HG03439 (cell line): ENCODE measurements around the gene PAOX.
A peak's percentile ranks its signal among the peaks of the same experiment; 100 is the strongest.
"Not testable (repeated sequence)": the region's sequence is repeated elsewhere in the genome, so short reads cannot be mapped to it uniquely, and the experiment has no call there.

Source experiments
- ATAC-seq: cut with Tn5 transposase; IDR thresholded peaks from one replicate; pipeline ENCODE4 v1.9.1; 2021; ENCODE audit warnings: mild to moderate bottlenecking, moderate library complexity; ENCODE audit not compliant: unreplicated experiment

Gene PAOX

GRCh38 chr10:133362846-133363245 is 16.2 kb upstream of the PAOX start:
- ATAC-seq, result no peak

GRCh38 chr10:133364645-133365431 is 14.2 kb upstream of the PAOX start:
- ATAC-seq, result no peak

- ATAC-seq, result no peak
Observed at GRCh38 chr10:133365461-133366129, 13.5 kb upstream of the PAOX start.

GRCh38 chr10:133366130-133366478 is 13.0 kb upstream of the PAOX start:
- ATAC-seq, result no peak

GRCh38 chr10:133366751-133367150 is 12.3 kb upstream of the PAOX start:
- no peak for ATAC-seq

GRCh38 chr10:133367461-133367860 is 11.6 kb upstream of the PAOX start:
- ATAC-seq, result not testable (repeated sequence)

GRCh38 chr10:133368153-133368552 is 10.9 kb upstream of the PAOX start:
- no peak for ATAC-seq

- ATAC-seq, result no peak
Observed at GRCh38 chr10:133370030-133370786, 8.9 kb upstream of the PAOX start.

- ATAC-seq, result no peak
Observed at GRCh38 chr10:133372507-133372906, 6.6 kb upstream of the PAOX start.

GRCh38 chr10:133373174-133374090 is 5.6 kb upstream of the PAOX start, which contains the start of gene ECHS1:
Gene ECHS1 (minus strand): TSS chr10:133373354. CDS start chr10:133373333, 21 bp downstream.
- ATAC-seq, result peak; percentile 93

- ATAC-seq, result no peak
Observed at GRCh38 chr10:133375357-133376115, 3.5 kb upstream of the PAOX start.

- not testable (repeated sequence) for ATAC-seq
Observed at GRCh38 chr10:133376183-133376582, 2.9 kb upstream of the PAOX start.

- ATAC-seq, result no peak
Observed at GRCh38 chr10:133377025-133377817, 1.8 kb upstream of the PAOX start.

- no peak for ATAC-seq
Observed at GRCh38 chr10:133377818-133378250, 1.2 kb upstream of the PAOX start.

- peak; percentile 35 for ATAC-seq
Observed at GRCh38 chr10:133378251-133379096, 588 bp upstream of the PAOX start.

GRCh38 chr10:133379801-133380666 is 972 bp downstream of the PAOX start:
- ATAC-seq, result no peak

GRCh38 chr10:133381036-133381435 is 2.0 kb downstream of the PAOX start:
- ATAC-seq, result no peak
